Endothelial cell of umbilical vein (primary cell): ENCODE results near the gene UBXN1. TPM values are rescaled to one million over a fixed set of nuclear protein-coding genes. Genes with fewer than 3 reads are reported as not detected.

Experiments used
- BruUV-seq: library from RNA; stranded (reverse); fragments of 400-500 nt; replicated peaks from 2 replicates; lab custom pipeline; 2021; lab: Mats Ljungman, UMichigan
- CTCF ChIA-PET: fragments of 300-600, 350-600 bp; sonication (Branson Sonifier 250); formaldehyde crosslinking; loops from one replicate; lab custom pipeline; 2021; ENCODE audit warnings: antibody characterized with exemption, inconsistent platforms; lab: Charles Lee
- POLR2A ChIA-PET: fragments of 300-600, 350-600 bp; sonication (Branson Sonifier 250); formaldehyde crosslinking; loops from one replicate; lab custom pipeline; 2021; ENCODE audit warnings: antibody characterized with exemption, inconsistent platforms; lab: Charles Lee
- DNase-seq: peaks from one replicate; pipeline ENCODE4 v3.0.0-alpha.2; 2011; ENCODE audit warnings: low read depth, low spot score
- FAIRE-seq: peaks from 2 replicates; lab custom pipeline; 2011; peaks lifted over from hg19 to GRCh38; lab: Jason Lieb, UNC
- H2AFZ ChIP-seq: 2 replicates; pipeline ENCODE4 v1.6.0; 2012; ENCODE audit warnings: low read depth, low read length, control low read depth, inconsistent platforms
- H3K27ac ChIP-seq: 2 replicates; pipeline ENCODE4 v1.5.1; 2011; ENCODE audit warnings: low read depth, mild to moderate bottlenecking, control low read depth, low read length, moderate library complexity; ENCODE audit not compliant: insufficient read depth
- H3K27me3 ChIP-seq, 2 experiments: 2 replicates each; pipeline versions ENCODE4 v1.6.0 to v1.6.1; 2011; ENCODE audit warnings: low read length in 2 of 2, mixed read lengths in 1 of 2; ENCODE audit not compliant: control insufficient read depth in 2 of 2, insufficient read depth in 2 of 2
- H3K36me3 ChIP-seq, 2 experiments: 2 replicates in 1 of 2; 3 replicates in 1 of 2; pipeline ENCODE4 v1.5.1; 2011; ENCODE audit warnings: low read length in 2 of 2, mild to moderate bottlenecking in 1 of 2, moderate library complexity in 1 of 2; ENCODE audit not compliant: control insufficient read depth in 2 of 2, insufficient read depth in 2 of 2; ENCODE audit errors: extremely low read depth in 1 of 2
- H3K4me1 ChIP-seq: 3 replicates; pipeline ENCODE4 v1.5.1; 2011; ENCODE audit warnings: mild to moderate bottlenecking, low read length; ENCODE audit not compliant: control insufficient read depth, insufficient read depth; ENCODE audit errors: extremely low read depth
- H3K4me2 ChIP-seq: 2 replicates; pipeline ENCODE4 v1.6.1; 2011; ENCODE audit warnings: low read length, control low read depth, mixed read lengths; ENCODE audit not compliant: insufficient read depth
- H3K4me3 ChIP-seq, 3 experiments: fragments of 200-600 bp in 1 of 3; sonication (generic), shearing (Covaris generic) in 1 of 3; replicated peaks in 1 of 3; 2 replicates each; pipeline ENCODE4 v1.5.1; 2011 to 2016; ENCODE audit warnings: control low read depth in 3 of 3, low read length in 3 of 3, mild to moderate bottlenecking in 2 of 3, inconsistent platforms in 1 of 3, low read depth in 1 of 3, moderate library complexity in 1 of 3; ENCODE audit not compliant: insufficient read depth in 1 of 3
- H3K79me2 ChIP-seq: 2 replicates; pipeline ENCODE4 v1.6.0; 2012; ENCODE audit warnings: low read length, inconsistent platforms; ENCODE audit not compliant: control insufficient read depth, insufficient read depth
- H3K9ac ChIP-seq: replicated peaks from 2 replicates; pipeline ENCODE3; 2011; ENCODE audit warnings: low read length, control low read depth; ENCODE audit not compliant: insufficient read depth; ENCODE audit errors: extremely low read depth
- H3K9me1 ChIP-seq: replicated peaks from 3 replicates; pipeline ENCODE4 v1.6.0; 2011; ENCODE audit warnings: mild to moderate bottlenecking, low read length; ENCODE audit not compliant: control insufficient read depth, insufficient read depth; ENCODE audit errors: extremely low read depth
- H3K9me3 ChIP-seq: replicated peaks from 2 replicates; pipeline ENCODE4 v1.5.1; 2012; ENCODE audit warnings: low read length, inconsistent platforms; ENCODE audit not compliant: control insufficient read depth, insufficient read depth
- H4K20me1 ChIP-seq: replicated peaks from 2 replicates; pipeline ENCODE3; 2011; ENCODE audit warnings: mild to moderate bottlenecking, low read length; ENCODE audit not compliant: control insufficient read depth, insufficient read depth; ENCODE audit errors: extremely low read depth
- CTCF ChIP-seq, 2 donors: IDR thresholded peaks; 1 replicate in 1 of 2; 2 replicates in 1 of 2; pipeline ENCODE4 v1.5.1; 2011; ENCODE audit warnings: low read length in 2 of 2, mild to moderate bottlenecking in 2 of 2, moderate library complexity in 2 of 2, control low read depth in 1 of 2, inconsistent platforms in 1 of 2, low read depth in 1 of 2; ENCODE audit not compliant: insufficient read depth in 1 of 2; ENCODE audit errors: extremely low read depth in 1 of 2
- EZH2 ChIP-seq: IDR thresholded peaks from 2 replicates; pipeline ENCODE4 v1.6.1; 2012; ENCODE audit warnings: borderline replicate concordance, low read depth, mild to moderate bottlenecking, moderate library complexity, low read length, inconsistent platforms; ENCODE audit not compliant: severe bottlenecking
- FOS ChIP-seq: IDR thresholded peaks from 2 replicates; pipeline ENCODE4 v1.6.1; 2011; ENCODE audit warnings: mild to moderate bottlenecking, low read length, moderate library complexity, borderline replicate concordance; ENCODE audit not compliant: insufficient read depth
- GATA2 ChIP-seq: IDR thresholded peaks from 2 replicates; pipeline ENCODE4 v1.7.0; 2011; ENCODE audit warnings: low read depth, mild to moderate bottlenecking, moderate library complexity, mixed read lengths, low read length; ENCODE audit not compliant: insufficient read length, insufficient read depth
- JUN ChIP-seq: IDR thresholded peaks from 2 replicates; pipeline ENCODE4 v1.6.1; 2011; ENCODE audit warnings: borderline replicate concordance, low read depth; ENCODE audit not compliant: insufficient read length, insufficient read depth
- MYC ChIP-seq: IDR thresholded peaks from one replicate; pipeline ENCODE4 v1.6.1; 2011; ENCODE audit warnings: mild to moderate bottlenecking, low read depth, low read length
- POLR2A ChIP-seq: IDR thresholded peaks from 2 replicates; pipeline ENCODE4 v1.6.1; 2012; ENCODE audit warnings: low read depth, mild to moderate bottlenecking, control low read depth, low read length
- POLR2AphosphoS5 ChIP-seq: IDR thresholded peaks from 2 replicates; pipeline ENCODE4 v1.6.1; 2012; ENCODE audit warnings: low read depth, mild to moderate bottlenecking, control low read depth, low read length, moderate library complexity; ENCODE audit not compliant: insufficient read depth
- dilution Hi-C: fragments of 300-500 bp; cut with MboI; formaldehyde crosslinking; loops from one replicate; pipeline ENCODE4 v1.15.0; 2019; ENCODE audit warnings: low sequenced_read_pairs; ENCODE audit not compliant: extremely low pct_ligation_motif_present
- intact Hi-C: fragments of 100-400 bp; cut with micrococcal nuclease; formaldehyde crosslinking; loops from one replicate; pipeline ENCODE4 v1.10.0; 2022
- polyA plus RNA-seq, 4 experiments: library from polyadenylated mRNA; depleted of rRNA in 3 of 4; stranded (reverse) in 3 of 4; unstranded in 1 of 4; fragments of >200 nt; gene quantifications; 2 replicates each; pipeline versions ENCODE4 v1.2.1 to v1.2.3, GENCODE V29; 2011 to 2012; ENCODE audit warnings: missing spikeins in 1 of 4
- total RNA-seq: library from RNA; stranded (reverse); gene quantifications from 2 replicates; pipeline ENCODE4 v1.2.3, GENCODE V29; 2021
- TF ChIP-seq, protein P1 (sequence below): IDR thresholded peaks from 2 replicates; pipeline ENCODE4 v1.6.1; 2011; ENCODE audit not compliant: insufficient read depth, insufficient read length

The UBXN1 gene
- total and polyA plus RNA-seq, 2 donors (not counting 3 experiments of a cell fraction or from before 2014, with no cell fraction given): 113 to 114 TPM

DNA sequence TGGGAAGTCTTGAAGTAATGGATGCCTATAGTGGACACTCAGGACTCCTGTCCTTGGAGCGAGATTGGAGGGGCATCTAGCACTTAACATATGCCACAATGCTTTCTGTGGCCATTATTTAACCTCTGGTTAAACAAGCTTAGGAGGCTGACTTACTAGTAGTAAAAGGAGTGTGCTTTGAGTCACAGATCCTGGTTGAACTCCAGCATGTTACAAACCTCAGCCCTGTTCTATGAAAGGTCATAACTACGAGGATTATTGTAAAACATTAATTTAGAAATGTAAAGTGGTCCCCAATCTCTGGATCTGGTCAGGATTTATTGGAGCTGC, 5.7 kb downstream of the UBXN1 start:
- no peak overlapping the region for H3K27ac ChIP-seq

More for the DNA sequence above, 5.7 kb downstream of the UBXN1 start:
- POLR2A ChIA-PET: interaction anchor here (3.4 kb wide), 1 partner anchor 8 kb away, joined by 25 read pairs; the partner anchor contains the start of genes C11orf98 and CSKMT
- peaks cover 9% of the 10 kb centered on the region for H3K4me1 ChIP-seq
- no peaks in the 10 kb centered on the region for H3K9me1 ChIP-seq
- peaks cover 0 to 17% of the 10 kb centered on the region in 2 experiments for H3K36me3 ChIP-seq
- FAIRE-seq (no peak), DNase-seq (no peak)
- no peak overlapping the region for H3K4me2 ChIP-seq
- H3K9ac ChIP-seq: no peak overlapping the region
- H3K79me2 ChIP-seq: peaks cover 25% of the 10 kb centered on the region
- H3K9me3 ChIP-seq: no peaks in the 10 kb centered on the region
- H3K27me3 ChIP-seq: no peaks in the 10 kb centered on the region
- H2AFZ ChIP-seq: no peak overlapping the region
- TF ChIP-seq FOS (no peak), POLR2A (no peak), GATA2 (no peak), JUN (no peak), CTCF (IDR thresholded peaks at IDR 0.05; ENCODE audit: extremely low read depth in 1 of 2, insufficient read depth in 1 of 2, low read depth in 1 of 2, low read length in 2 of 2) (no peak), MYC (no peak), EZH2 (no peak), POLR2AphosphoS5 (no peak)
- TF ChIP-seq, protein P1, sequence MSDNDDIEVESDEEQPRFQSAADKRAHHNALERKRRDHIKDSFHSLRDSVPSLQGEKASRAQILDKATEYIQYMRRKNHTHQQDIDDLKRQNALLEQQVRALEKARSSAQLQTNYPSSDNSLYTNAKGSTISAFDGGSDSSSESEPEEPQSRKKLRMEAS: no peak
- CTCF ChIA-PET: interaction anchor here (1.1 kb wide), 1 partner anchor 17 kb away, joined by 3 read pairs; no protein-coding TSS in a partner anchor
- intact Hi-C loops: no loop called here
- no peak overlapping the region for H3K4me3 ChIP-seq
- dilution Hi-C loops: no loop called here
- BruUV-seq: no TSS peak
- H4K20me1 ChIP-seq: no peaks in the 10 kb centered on the region
